Kidney capillary endothelial cell (primary cell): ENCODE measurements around the gene TMCC1.
A peak's percentile ranks its signal among the peaks of the same experiment; 100 is the strongest.
"Not testable (repeated sequence)": the region's sequence is repeated elsewhere in the genome, so short reads cannot be mapped to it uniquely, and the experiment has no call there.

Source experiments
- DNase-seq: peaks from one replicate; pipeline ENCODE4 v3.0.0-alpha.2; 2018; ENCODE audit warnings: low spot score

The TMCC1 gene

GRCh38 chr3:129727707-129728106, 165.8 kb downstream of the TMCC1 start:
- no peak for DNase-seq

- DNase-seq = no peak
Measured at GRCh38 chr3:129723558-129724324, 169.8 kb downstream of the TMCC1 start.

GRCh38 chr3:129722527-129722926, 171.0 kb downstream of the TMCC1 start:
- DNase-seq = no peak

GRCh38 chr3:129718201-129718600, 175.3 kb downstream of the TMCC1 start:
- no peak for DNase-seq

- no peak for DNase-seq
Measured at GRCh38 chr3:129715854-129716253, 177.7 kb downstream of the TMCC1 start.

GRCh38 chr3:129708328-129708861, 185.1 kb downstream of the TMCC1 start:
- DNase-seq = no peak

GRCh38 chr3:129705274-129705673, 188.2 kb downstream of the TMCC1 start:
- DNase-seq = no peak

GRCh38 chr3:129703913-129704312, 189.6 kb downstream of the TMCC1 start:
- no peak for DNase-seq

- no peak for DNase-seq
Measured at GRCh38 chr3:129702934-129703712, 190.4 kb downstream of the TMCC1 start.

GRCh38 chr3:129701161-129701560, 192.3 kb downstream of the TMCC1 start:
- DNase-seq = no peak

- DNase-seq = no peak
Measured at GRCh38 chr3:129699612-129700011, 193.9 kb downstream of the TMCC1 start.

GRCh38 chr3:129699199-129699598, 194.3 kb downstream of the TMCC1 start:
- no peak for DNase-seq

- DNase-seq = no peak
Measured at GRCh38 chr3:129697229-129697969, 196.1 kb downstream of the TMCC1 start.

GRCh38 chr3:129696430-129696829, 197.1 kb downstream of the TMCC1 start:
- not testable (repeated sequence) for DNase-seq

- no peak for DNase-seq
Measured at GRCh38 chr3:129695230-129695629, 198.3 kb downstream of the TMCC1 start.

- no peak for DNase-seq
Measured at GRCh38 chr3:129694228-129694627, 199.3 kb downstream of the TMCC1 start.

GRCh38 chr3:129692743-129693142, 200.8 kb downstream of the TMCC1 start:
- DNase-seq = no peak

- DNase-seq = no peak
Measured at GRCh38 chr3:129690963-129691362, 202.5 kb downstream of the TMCC1 start.

- peak; percentile 65 for DNase-seq
Measured at GRCh38 chr3:129690406-129690805, 203.1 kb downstream of the TMCC1 start.

GRCh38 chr3:129689036-129689435, 204.5 kb downstream of the TMCC1 start:
- no peak for DNase-seq

- no peak for DNase-seq
Measured at GRCh38 chr3:129688271-129688895, 205.1 kb downstream of the TMCC1 start.

- DNase-seq = no peak
Measured at GRCh38 chr3:129687586-129688125, 205.9 kb downstream of the TMCC1 start.
